Osteoblast (primary cell): ENCODE results near the gene SMARCD3. TPM values are rescaled to one million over a fixed set of nuclear protein-coding genes. Genes with fewer than 3 reads are reported as not detected.

ENCODE experiments used
- DNase-seq: peaks from one replicate; pipeline ENCODE4 v3.0.0; 2011; ENCODE audit warnings: low spot score, mixed read lengths; ENCODE audit not compliant: insufficient read length; ENCODE audit errors: missing footprints
- H2AFZ ChIP-seq: 2 replicates; pipeline ENCODE4 v1.6.0; 2011; ENCODE audit warnings: mild to moderate bottlenecking, low read length
- H3K27ac ChIP-seq: 2 replicates; pipeline ENCODE4 v1.5.1; 2011; ENCODE audit warnings: mild to moderate bottlenecking, low read depth, low read length, moderate library complexity
- H3K27me3 ChIP-seq: 2 replicates; pipeline ENCODE4 v1.6.0; 2012; ENCODE audit warnings: mild to moderate bottlenecking, control low read depth, inconsistent platforms, low read length, moderate library complexity; ENCODE audit not compliant: insufficient read depth
- H3K36me3 ChIP-seq: 2 replicates; pipeline ENCODE4 v1.5.1; 2011; ENCODE audit warnings: mild to moderate bottlenecking, low read length, control low read depth, moderate library complexity; ENCODE audit not compliant: insufficient read depth
- H3K4me1 ChIP-seq: 2 replicates; pipeline ENCODE4 v1.5.1; 2011; ENCODE audit warnings: mild to moderate bottlenecking, low read length, control low read depth, moderate library complexity; ENCODE audit not compliant: insufficient read depth
- H3K4me2 ChIP-seq: 2 replicates; pipeline ENCODE4 v1.6.0; 2011; ENCODE audit warnings: mild to moderate bottlenecking, low read length; ENCODE audit not compliant: insufficient read depth
- H3K4me3 ChIP-seq: fragments of 200-600 bp; sonication (generic); 3 replicates; pipeline ENCODE4 v1.5.1; 2012; ENCODE audit warnings: mild to moderate bottlenecking, low read length, inconsistent platforms; ENCODE audit not compliant: insufficient read depth
- H3K79me2 ChIP-seq: 2 replicates; pipeline ENCODE4 v1.6.0; 2012; ENCODE audit warnings: mild to moderate bottlenecking, low read length, control low read depth, inconsistent platforms; ENCODE audit not compliant: insufficient read depth
- H3K9me3 ChIP-seq: 2 replicates; pipeline ENCODE4 v1.5.1; 2011; ENCODE audit warnings: low read depth, low read length, control low read depth
- H4K20me1 ChIP-seq: 2 replicates; pipeline ENCODE4 v1.6.0; 2012; ENCODE audit warnings: mild to moderate bottlenecking, low read length, control low read depth; ENCODE audit not compliant: insufficient read depth
- total RNA-seq: library from RNA; depleted of rRNA; stranded (reverse); fragments of >200 nt; gene quantifications from 2 replicates; pipeline ENCODE4 v1.2.3, GENCODE V29; 2012
- TF ChIP-seq, protein P1 (sequence below): IDR thresholded peaks from 2 replicates; pipeline ENCODE4 v1.5.1; 2011; ENCODE audit warnings: mild to moderate bottlenecking, low read depth, low read length, moderate library complexity; ENCODE audit errors: extremely low read depth

The SMARCD3 gene
- total RNA-seq, 1 donor: 40.2 TPM

DNA sequence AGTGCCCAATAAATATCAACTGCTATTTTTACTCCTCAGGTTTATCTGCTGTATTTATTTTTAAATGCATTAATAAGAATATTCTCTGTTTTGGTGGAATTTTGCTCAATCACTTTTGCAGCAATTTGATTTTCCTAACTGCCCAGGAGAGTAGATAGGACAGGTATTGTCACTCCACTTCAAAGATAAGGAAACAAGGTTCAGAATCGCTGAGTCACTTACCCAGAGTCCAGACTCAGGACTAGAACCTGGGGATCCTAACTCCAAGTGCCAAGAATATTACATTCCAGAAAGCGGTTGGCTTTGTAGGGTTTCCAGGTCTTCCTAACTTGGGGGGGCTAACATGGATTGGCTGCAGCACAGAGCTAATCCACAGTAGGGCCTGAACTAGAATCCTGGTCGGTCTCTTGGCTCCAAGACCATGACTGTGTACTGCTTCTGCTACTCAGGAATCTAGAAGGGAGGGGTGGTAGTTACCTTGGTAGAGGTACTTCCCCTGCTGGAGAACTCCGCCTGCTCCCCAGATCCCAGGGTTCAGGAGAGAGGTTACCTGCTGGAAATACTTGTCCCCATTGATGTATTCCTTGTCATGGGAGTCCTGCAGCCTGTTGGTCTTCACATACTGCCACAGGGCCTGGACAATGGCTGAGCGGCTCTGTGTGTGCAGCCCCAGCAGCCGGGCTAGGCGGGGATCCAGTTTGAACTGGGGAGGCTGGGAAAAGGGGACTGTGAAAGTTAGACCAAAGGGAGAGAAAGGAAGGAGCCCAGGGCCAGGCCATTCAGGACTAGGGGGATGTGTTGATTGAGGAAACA is 7.3 kb downstream of the SMARCD3 start:
- Histone ChIP-seq H3K4me3 (no peak overlapping the region), H3K4me1 (peaks cover 16% of the 10 kb centered on the region), H3K79me2 (peaks cover 44% of the 10 kb centered on the region), H3K27me3 (no peaks in the 10 kb centered on the region), H3K9me3 (no peaks in the 10 kb centered on the region), H3K27ac (no peak overlapping the region), H3K4me2 (no peak overlapping the region), H4K20me1 (peaks cover 70% of the 10 kb centered on the region), H2AFZ (no peak overlapping the region), H3K36me3 (peaks cover 66% of the 10 kb centered on the region)
- DNase-seq: peak; percentile 76
- TF ChIP-seq, protein P1, sequence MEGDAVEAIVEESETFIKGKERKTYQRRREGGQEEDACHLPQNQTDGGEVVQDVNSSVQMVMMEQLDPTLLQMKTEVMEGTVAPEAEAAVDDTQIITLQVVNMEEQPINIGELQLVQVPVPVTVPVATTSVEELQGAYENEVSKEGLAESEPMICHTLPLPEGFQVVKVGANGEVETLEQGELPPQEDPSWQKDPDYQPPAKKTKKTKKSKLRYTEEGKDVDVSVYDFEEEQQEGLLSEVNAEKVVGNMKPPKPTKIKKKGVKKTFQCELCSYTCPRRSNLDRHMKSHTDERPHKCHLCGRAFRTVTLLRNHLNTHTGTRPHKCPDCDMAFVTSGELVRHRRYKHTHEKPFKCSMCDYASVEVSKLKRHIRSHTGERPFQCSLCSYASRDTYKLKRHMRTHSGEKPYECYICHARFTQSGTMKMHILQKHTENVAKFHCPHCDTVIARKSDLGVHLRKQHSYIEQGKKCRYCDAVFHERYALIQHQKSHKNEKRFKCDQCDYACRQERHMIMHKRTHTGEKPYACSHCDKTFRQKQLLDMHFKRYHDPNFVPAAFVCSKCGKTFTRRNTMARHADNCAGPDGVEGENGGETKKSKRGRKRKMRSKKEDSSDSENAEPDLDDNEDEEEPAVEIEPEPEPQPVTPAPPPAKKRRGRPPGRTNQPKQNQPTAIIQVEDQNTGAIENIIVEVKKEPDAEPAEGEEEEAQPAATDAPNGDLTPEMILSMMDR: no peak

DNA sequence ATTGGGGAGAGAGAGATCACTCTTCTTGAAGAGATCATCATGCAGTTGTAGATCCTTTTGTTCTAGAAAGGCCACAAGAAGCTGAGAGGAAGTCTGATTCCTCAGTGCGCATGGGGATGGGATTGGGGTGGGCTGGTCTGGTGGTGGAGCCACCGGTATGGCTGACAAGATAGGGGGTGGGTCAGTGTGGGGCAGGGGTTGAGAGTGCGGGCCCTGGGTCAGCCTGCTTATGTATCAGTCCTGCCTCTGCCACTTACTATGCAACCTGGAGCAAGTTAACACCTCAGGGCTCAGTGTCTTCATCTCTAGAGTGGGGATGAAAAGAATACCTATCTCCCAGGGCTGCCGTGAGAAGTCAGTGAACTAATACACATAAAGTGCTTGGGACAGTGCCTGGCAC is 8.0 kb downstream of the SMARCD3 start:
- Histone ChIP-seq H3K79me2 (peaks cover 51% of the 10 kb centered on the region), H3K4me3 (no peak overlapping the region), H3K27me3 (no peaks in the 10 kb centered on the region), H3K9me3 (no peaks in the 10 kb centered on the region), H2AFZ (no peak overlapping the region), H3K4me2 (no peak overlapping the region), H3K4me1 (peaks cover 12% of the 10 kb centered on the region), H4K20me1 (peaks cover 71% of the 10 kb centered on the region), H3K36me3 (peaks cover 72% of the 10 kb centered on the region), H3K27ac (no peak overlapping the region)
- peak; percentile 82 for DNase-seq
- TF ChIP-seq, protein P1: no peak

DNA sequence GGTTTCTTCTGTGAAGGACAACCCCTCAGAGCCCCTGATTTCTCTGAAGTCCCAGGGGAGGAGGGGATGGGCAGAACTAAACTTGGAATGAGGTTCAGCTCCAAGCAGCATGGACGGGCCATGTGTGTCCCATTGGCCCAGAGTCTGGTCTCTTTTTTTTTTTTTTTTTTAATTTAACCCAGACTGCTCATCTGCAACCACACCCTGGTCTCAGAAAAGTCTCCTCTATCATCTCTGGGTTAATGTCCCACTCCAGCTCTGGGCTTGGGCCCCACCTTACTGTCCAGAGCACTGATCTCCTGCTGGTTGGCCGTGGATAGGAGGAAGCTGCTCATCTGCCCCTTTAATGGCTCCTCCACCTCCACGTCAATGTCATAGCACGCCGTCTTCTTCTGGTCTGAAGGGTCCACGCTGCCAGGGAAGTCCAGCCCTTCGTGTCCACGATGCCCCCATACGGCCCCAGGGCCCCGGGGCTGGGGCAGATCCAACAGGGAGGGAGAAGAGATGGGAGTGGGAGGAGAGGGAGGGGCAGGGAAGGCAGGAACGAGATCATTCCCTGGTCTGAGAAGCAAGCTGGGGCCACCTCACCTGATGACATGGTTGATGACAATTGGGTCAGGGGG is 8.5 kb downstream of the SMARCD3 start:
- H2AFZ ChIP-seq: no peak overlapping the region
- peaks cover 56% of the 10 kb centered on the region for H3K79me2 ChIP-seq

More for the DNA sequence above, 8.5 kb downstream of the SMARCD3 start:
- Histone ChIP-seq H3K27ac (no peak overlapping the region), H3K9me3 (no peaks in the 10 kb centered on the region), H3K4me1 (peaks cover 9% of the 10 kb centered on the region), H3K27me3 (no peaks in the 10 kb centered on the region), H3K4me2 (no peak overlapping the region), H3K36me3 (peaks cover 78% of the 10 kb centered on the region), H4K20me1 (peaks cover 74% of the 10 kb centered on the region), H3K4me3 (no peak overlapping the region)
- peak; percentile 64 for DNase-seq
- TF ChIP-seq, protein P1: no peak
